ENCODE measurements around the gene SLC6A4.

SLC6A4 gene

DNA sequence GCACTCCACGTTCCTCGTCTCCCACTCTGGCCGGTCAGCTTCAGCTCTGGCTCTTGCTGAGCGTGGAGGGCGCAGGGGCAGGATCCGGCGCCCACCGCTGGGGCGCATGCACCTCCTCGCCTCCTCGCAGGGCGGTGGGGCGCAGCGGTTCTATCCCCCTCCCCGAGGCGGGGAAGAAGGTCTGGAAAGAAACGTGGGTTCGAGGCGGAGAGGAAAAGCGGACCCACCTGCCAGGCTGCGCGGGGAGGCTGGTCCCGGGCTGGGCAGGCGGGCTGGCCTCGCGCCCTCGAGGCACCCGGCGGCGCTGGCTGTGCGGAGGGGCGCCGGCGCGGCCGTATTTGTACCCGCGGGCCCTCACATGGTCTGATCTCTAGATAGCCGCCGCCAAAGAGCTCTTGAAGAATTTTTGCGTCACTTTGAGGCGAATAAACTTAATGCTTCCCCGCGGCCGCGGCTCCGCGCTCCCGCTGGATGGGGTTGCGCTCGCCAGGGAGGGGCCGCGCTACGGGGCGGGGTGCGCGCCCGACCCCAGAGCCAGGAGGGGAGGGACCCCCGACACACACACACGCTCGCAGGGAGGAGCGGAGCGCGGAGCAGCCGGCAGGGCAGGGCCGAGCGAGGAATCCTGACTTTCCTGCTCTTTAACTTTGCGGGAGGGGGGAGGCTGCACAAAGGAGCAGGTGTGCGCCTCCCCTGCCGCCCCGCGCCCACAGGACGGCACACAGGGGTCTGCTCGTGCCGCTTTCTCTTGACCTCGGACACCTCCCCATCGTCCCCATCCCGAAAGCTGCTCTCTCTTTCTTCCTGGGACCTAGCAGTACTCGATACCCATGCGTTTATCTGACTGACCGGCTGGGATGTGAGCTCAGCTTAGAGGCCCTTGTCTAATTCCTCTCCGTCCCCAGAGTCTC lies at the start of gene SLC6A4:
TSS of gene SLC6A4 (minus strand) at position 312 of the 911 bp plus-strand sequence. CDS start 13,739 bp downstream, outside the sequence.
- DNase-seq, result no peak

DNA sequence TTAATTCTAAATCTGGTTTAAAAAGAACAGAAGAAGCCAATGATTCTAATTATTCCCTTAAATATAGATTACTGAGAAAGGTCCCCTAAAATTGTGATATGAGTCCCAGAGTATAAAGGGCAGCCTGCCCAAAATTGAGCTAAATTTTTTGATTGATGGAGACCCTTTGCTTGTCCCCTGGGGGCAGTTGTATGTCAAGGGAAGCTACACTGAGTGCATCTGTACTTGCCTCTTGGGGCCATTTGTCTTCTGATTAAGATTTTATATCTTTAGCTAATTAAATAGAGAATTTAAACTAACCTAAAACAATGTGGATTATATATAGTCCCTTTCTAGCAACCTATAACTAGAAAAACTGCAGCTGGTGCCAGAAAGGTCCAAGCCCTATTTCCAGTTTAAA lies 43.7 kb upstream of the SLC6A4 start:
- no peak for DNase-seq

DNA sequence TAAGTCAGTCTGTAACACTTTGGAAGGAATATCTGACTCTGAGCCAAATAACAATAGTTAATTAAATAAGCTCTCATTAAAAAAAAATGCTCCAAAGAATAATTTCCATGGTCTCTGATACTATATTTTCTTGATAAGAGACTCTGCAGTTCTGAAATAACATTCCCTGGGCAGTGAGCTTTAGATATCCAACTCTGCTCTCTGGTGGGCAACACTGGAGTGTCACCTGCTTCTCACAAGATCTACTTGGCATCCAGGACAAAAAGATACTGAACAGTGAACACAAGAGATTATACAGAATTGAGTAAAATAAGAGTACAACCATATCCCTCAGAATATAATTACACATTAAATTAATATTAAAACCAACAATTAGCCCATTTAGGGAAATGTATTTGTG lies 42.5 kb upstream of the SLC6A4 start:
- DNase-seq, result no peak

DNA sequence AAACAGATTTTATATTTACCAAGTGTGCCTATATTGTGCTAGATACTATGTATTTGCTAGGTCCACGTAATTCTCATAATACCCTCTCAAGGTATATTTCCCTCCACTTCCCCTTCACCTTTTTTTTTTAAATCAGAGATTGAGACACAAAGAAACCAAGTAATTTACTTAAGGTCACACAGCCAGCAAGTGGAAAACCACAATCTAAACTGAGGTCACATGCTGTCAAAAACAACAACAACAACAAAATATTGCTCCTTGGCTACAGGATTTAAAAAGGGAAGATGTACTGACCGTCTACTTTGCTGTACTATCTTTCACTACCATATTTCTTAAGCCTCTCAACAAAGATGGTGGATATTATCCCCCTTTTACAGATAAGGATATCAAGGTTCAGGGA lies 40.4 kb upstream of the SLC6A4 start:
- no peak for DNase-seq

DNA sequence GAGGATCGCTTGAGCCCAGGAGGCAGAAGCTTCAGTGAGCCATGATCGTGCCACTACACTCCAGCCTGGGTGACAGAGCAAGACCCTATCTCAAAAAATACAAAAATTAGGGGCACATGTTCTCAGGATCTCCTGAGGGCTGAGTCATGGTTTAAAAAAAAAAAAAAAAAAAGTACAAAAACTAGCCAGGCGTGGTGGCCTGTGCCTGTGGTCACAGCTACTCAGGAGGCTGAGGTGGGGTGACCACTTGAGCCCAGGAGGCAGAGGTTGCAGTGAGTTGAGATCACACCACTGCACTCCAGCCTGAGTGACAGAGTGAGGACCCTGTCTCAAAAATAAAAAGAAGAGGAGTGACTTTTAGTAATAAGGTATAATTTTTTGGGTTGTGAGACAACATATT lies 39.4 kb upstream of the SLC6A4 start:
- no peak for DNase-seq

DNA sequence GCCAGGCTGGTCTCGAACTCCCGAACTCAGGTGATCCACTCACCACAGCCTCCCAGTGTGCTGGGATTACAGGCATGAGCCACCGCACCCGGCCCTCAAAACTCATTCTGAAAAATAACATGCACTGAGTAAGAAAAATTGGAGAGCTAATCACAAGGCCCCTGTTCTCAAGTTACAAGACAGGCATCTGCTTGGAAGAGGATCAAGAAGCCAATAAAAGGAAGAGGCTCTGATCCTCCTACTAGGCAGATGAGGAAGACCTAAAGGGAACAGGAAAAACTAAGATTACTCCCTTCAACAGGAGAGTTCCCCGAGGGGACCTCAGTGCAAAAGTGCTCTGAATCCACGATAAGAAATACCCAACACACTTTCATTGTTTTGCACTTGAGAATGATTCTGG lies 37.9 kb upstream of the SLC6A4 start:
- no peak for DNase-seq

DNA sequence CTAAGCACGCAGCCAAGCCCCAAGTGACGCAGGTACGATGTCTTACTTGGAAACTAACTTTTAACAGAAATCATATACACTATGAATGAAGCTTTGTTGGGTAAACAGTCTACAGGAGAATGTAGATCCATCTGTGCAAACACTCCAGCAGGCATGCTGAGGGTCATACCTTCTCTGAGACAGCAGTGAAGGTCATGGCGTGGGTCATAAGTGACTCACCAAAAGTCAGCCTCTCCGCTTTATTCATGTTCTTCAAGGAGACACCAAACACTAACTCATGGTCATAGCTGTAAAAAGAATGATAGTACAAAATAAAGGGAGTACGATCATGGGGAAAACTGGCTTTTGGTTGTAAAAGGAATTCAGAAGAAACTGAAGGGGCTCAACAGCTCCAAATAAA lies 35.6 kb upstream of the SLC6A4 start:
- no peak for DNase-seq

DNA sequence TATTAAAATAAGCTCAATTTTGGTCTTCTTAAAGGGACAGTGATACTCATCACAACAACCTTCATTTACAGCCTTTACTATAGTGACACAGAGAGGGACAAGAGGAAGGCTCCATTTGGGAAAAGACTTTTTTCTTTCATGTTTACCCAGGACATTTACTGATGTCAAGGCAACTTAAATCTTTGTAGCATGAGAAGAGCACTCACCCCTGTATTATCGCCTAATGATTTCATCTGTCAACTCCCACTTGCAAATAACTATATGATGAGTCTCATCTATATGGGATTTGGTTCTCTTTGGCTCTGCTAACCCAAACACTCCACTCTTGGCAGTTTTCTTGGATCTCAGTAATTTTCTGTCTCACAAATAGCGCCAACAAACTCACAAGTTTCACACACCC lies 32.1 kb upstream of the SLC6A4 start:
- DNase-seq, result no peak

DNA sequence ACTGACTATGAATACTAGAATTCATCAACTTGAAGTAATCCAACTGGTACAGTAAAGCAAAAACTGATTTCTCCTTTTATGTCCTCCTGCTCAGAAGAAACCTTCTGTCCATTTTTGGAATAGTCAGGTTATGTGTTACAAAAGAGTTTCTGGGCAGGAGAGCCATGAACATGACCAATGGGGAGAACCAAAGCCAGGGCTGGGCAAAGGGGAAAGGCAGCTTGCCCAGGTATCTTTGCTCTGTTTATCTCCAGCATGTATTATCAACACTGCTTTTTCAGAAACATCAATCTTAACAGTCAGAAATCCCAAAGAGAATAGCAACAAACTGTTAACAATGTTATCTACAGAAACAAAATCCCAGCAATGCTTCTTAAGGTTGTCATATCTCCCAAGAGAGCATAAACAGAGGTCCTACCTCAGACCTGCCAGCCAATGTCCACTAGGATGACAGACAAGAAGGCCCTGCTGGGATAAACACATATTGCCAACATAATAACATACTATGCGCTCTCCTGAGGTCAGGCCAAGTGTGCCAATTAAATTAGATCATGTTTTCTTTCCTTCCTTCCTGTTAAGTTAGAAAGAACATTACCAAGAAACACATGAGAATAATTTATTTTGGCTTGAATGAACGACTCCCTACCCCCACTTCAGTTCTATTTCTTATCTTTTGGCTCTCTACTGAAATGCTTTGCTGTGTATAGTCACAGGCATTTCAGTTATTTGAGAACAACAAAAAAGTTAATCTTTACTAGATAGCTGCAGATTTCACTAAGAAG lies 28.2 kb upstream of the SLC6A4 start:
- DNase-seq, result no peak

DNA sequence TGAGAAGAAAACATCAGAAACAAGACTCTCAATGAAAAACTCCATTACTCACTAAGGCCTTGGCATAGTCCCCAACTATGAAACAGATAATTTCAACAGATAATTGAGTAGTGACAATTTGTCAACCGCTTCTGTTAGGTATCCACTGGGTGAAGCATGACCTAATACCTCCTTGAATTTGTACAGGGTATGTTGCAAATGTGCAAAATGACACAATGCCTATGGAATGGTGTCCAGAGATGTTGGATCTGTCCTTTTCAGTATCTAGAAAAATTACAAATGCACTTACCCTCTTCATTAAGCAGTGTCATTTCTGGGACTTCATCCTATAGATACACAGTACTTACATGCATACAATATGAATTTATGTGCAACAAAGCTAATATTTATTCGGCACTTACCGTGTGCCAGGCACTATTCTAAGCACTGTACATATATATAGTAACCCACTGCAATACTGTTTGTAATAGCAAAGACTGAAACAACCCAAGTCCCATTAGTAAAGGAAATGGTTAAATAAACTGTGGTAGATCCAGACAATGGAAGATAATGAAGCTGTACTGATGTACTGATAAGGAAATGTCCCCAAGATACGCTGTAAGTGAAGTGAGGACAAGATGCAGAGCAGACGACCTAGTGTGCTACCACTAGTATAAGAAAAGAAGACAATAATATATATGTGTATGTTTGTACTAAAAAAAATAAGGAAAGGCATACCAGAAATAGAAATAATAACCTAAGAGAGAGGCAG lies 21.4 kb upstream of the SLC6A4 start:
- DNase-seq, result no peak

DNA sequence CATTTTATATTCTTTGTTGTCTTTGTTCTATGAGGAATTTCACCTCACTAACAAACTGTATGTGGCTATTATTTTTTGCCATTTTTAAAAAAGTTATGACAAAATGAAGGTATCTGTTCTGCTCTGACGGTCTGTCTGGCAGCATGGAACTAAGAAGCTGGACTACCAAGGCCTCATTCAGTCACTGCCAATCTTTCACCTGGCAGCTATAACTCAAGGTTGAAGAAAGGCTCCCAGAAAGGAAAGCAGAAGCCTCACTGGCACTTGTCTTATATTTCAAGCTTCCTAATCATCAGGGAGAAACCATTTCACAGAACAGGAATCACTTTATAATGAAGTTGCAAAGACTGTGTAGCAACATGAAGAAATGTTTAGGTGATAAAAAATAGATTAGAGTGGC lies 18.7 kb upstream of the SLC6A4 start:
- no peak for DNase-seq

DNA sequence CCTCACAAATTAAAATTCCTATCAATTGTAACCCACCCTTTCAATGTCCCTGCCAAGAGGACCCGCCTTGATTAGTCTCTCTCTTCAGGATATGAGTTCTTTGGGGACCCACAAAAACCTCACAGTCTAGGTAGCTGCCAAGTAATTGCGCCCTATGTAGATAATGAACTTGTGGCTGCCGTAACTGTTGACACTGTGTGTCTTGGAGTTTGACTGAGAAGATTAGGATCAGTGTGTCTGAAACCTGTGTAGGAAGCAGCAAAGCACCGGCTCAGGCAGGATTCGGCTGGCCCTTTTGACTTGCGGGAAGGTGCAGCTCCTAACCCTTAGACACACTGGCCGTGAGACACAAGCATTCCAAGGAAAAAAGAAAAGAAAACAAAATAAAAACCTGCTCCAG lies 17.8 kb upstream of the SLC6A4 start:
- DNase-seq, result no peak

DNA sequence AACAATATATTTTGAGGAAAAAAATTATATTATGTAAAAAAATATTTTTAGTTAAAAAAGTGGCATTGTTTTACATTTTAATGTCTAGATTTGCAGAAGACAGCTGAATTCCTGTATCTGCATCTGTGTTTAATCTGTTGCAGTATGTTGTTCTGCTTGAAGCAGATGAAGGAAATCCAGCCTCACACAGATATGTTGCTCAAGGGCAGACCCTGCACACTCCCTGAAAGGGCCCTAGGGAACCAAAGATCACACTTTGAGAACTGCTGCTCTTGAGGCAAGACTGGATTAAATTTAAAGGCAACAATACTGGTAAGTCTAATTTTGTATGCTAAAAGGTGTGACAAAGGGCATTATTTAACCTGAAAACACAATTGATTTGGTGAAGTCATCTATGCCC lies 16.4 kb upstream of the SLC6A4 start:
- DNase-seq, result no peak

DNA sequence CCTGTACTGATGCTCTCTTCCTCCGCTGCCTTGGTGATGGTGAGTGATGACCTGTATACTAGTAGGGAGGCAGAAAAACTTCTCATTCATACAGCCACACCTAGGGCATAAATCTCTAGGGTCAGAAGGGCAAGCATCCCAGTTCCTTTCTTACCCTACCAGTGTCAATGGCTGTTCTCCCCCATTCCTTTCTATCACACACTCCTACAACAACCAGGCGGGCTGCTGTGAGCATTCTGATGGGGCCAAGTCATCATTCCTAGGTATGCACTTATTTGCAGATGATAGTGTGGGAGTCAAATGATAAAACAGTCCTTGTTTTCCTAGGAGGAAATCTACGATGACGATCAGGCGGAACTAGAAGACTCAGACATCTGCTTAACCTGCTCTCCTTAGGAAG lies 14.0 kb upstream of the SLC6A4 start:
- no peak for DNase-seq

DNA sequence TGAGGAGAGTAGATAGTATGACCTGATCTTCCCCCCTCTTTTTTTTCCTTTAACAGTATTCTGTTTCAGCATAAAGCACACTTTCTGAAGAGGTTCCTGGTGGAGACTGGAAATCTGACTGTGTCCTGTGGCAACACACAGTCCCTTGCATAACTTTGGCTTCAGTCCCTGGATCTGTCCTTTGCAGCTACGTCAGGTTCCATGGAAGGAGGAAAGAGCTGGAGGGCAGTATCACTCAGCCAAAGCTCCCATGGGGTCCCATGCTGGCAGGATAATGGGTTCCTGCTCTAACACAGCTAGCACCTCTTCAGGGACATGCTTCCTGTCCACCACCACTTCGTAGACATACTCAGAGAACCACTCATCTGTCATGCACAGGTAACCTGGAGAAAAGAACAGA lies 13.3 kb upstream of the SLC6A4 start:
- no peak for DNase-seq

DNA sequence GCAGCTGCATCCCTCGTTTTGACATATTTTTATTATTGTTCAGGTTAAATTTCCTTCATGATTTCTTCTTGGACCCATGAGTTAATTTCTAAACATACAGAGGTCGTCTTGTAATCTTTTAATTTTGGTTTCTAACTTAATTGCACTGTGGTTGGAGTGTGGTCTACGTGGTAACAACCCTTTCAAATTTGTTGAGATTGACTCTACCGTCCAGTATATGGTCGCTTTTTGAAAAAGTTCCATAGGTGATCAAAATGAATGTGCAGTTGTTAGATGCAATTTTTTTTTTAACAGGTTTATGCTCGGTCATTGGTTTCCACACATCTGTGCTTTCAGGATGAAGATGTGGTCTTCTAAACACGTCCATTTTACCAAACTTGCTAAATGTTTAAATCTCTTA lies 11.0 kb upstream of the SLC6A4 start:
- DNase-seq, result no peak

DNA sequence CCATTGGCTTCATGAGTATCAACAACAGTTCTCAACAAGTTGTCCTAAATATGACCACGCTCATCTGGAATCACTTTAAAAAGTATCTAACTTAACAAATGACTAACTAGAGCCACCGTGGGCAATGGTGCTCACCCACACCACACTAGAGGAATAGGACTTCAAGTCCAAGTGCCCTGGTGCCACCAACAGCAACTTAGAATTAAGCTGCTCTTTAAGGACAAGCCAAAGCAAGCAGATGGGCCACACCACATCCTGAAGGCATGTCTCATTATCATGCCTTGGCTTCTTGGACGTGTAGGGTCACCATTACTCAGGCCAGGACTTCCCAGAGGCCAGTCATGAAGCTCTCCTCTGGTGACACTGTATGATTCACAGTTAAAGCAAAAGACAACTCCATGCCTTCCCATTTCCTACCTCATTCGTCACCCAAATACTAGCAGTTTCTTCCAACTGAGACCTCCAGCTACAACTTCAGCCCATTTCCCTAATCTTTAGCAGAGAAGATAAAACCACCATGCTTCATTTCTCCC lies 9.4 kb upstream of the SLC6A4 start:
- no peak for DNase-seq

DNA sequence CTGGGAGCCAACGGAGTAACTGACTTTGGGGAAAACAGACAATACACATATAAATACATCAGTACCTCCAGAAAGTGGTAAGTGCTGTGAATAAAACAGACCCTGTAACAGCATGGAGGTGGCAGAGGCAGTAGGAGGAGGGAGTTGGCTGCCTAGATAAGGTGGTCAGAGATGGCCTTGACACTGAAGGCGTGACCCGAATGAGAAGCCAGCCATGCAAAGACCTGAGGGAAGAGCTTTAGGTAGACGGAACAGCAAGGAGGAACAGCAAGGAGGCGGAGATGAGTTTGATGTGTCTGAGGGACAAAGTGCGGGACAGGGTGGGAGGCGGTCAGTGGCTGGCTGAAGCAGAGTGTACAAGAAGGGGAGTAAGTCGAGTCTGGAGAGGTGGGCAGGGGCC lies 8.1 kb upstream of the SLC6A4 start:
- DNase-seq, result no peak

DNA sequence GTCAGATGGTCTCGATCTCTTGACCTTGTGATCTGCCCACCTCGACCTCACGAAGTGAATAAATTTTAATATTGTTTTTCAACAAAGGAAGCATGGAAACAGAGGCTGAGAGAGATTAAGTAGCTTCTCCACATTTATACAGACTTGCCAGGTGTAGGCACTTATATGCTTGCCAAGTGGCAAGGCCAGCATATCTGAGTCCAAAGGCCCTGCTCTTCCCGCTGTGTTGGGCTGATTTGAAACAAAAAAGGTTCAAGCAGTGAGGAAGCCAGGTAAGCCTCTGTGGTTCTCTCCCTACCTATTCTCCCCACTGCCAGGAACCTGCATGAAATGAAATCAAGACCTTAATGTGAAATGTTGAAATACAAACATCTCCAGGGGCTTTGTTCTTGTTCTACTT lies 7.5 kb upstream of the SLC6A4 start:
- no peak for DNase-seq

DNA sequence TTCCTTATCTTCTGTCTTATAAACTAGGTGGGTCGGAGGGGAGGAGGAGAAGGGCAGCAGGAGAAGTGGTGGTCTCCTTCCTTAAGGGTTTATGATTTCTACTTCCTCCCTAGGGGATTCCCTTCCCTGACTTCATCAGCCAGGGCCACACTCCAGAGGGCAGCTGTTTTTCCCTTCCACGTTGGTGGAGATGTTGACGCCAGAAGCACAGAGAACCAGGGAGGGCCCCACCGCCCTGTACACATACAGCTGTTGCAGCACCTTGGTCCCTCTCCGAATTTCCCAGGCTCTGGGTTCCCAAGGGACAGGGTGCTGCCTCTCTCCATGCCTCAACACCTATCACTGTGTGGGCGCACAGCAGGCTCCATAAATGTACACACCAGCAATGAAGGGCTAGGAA lies 5.6 kb upstream of the SLC6A4 start:
- no peak for DNase-seq

DNA sequence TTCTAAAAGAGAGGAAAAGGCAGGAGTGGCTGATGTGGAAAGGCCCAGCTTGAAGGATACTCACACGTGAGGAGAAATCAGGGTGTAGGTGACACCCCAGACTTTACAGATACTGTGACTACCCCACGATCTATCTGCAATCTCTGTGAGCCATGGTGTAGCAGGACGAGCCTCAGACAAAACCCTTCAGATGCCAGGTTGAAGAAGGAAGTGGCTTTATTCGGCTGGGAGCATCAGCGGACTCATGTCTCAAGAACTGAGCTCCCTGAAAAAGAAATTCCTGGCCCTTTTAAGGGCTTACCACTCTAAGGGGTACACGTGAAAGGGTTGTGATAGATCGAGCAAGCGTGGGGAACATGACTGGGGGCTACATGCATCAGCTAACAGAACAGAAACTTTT lies 4.7 kb upstream of the SLC6A4 start:
- DNase-seq, result no peak

DNA sequence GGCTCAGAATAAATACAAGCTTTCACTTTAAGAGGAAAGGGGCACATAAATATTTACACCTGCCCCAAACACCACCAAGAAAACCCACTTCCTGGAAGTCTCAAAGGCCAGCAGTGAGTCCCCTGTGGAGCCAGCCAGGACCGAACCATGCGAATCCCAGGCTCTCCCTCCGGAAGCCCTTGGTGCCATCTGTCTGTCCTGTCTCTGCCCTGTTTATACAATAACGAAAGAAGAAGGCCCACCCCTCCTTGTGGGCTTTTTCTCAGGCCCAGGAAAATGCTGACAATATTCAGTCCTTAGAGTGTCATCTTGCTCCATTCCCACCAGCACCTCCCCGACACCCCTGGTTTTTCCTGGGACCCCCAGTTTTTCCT lies 3.6 kb upstream of the SLC6A4 start:
- no peak for DNase-seq

DNA sequence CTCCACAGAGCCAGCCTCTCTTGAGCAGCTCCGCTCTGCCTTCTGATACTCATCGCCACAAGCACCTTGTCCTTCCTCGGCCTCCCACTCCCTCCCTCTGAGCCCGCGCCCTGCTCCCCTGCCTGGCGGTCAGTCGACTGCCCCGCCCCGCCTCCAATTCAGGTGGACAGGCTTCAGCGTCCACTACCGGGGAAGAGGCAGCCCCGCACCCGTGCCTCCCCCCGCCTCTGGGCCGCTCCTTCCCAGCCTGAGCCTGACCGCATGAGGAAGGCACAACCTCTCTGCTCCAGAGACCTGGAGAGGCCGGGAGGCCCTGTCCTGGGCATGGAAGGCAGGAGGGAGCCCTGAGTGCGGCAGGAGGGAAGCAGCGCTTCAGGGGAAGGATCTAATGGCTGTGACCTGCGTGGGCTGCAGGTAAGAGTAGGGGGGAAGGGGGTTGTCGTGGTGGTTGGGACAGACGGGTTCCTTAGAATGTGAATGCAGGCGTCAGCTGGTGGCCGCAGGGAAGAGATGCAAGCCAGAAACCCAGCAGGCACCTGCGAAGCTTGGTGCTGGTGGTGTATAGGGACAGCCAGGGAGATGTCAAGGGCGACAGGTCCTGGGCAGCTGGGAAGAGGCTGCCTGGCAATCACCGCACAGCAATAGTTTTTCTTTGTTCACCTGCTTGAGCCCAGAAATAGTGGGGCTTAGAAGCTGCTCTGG lies 3.0 kb upstream of the SLC6A4 start:
- no peak for DNase-seq
